ENCODE data around the gene GMDS.

The GMDS gene

GRCh38 chr6:2147261-2147660 is 98.1 kb downstream of the GMDS start:
- ATAC-seq = no peak

GRCh38 chr6:2144210-2144609 is 101.2 kb downstream of the GMDS start:
- no peak for ATAC-seq
- TF ChIP-seq ISL1 (CRISPR knock-in tag; IDR thresholded peaks at IDR 0.05) (no peak), ARNTL (CRISPR knock-in tag; IDR thresholded peaks at IDR 0.05; ENCODE audit: borderline replicate concordance, low read depth) (no peak), BACH2 (CRISPR knock-in tag; IDR thresholded peaks at IDR 0.05; ENCODE audit: borderline replicate concordance) (no peak), GLIS3 (CRISPR knock-in tag; IDR thresholded peaks at IDR 0.05) (no peak), CSDC2 (CRISPR knock-in tag; IDR thresholded peaks at IDR 0.05) (no peak)

More at GRCh38 chr6:2147261-2147660, 98.1 kb downstream of the GMDS start:
- TF ChIP-seq ZNF565 (CRISPR knock-in tag; conservative IDR thresholded peaks at IDR 0.05; ENCODE audit: low read depth) (no peak), PATZ1 (CRISPR knock-in tag; IDR thresholded peaks at IDR 0.05; ENCODE audit: borderline replicate concordance) (no peak), ZFP3 (CRISPR knock-in tag; IDR thresholded peaks at IDR 0.05) (no peak), OSR1 (CRISPR knock-in tag; IDR thresholded peaks at IDR 0.05) (no peak), BACH2 (CRISPR knock-in tag; IDR thresholded peaks at IDR 0.05; ENCODE audit: borderline replicate concordance) (no peak)

GRCh38 chr6:2141644-2142290 is 103.6 kb downstream of the GMDS start:
- no peak for TF ChIP-seq ZNF565 (CRISPR knock-in tag; conservative IDR thresholded peaks at IDR 0.05; ENCODE audit: low read depth)
- TF ChIP-seq TCF4 (CRISPR knock-in tag; IDR thresholded peaks at IDR 0.05; ENCODE audit: borderline replicate concordance) = no peak
- TF ChIP-seq ESRRG (CRISPR knock-in tag; IDR thresholded peaks at IDR 0.05) = no peak
- TF ChIP-seq SNAI2 (CRISPR knock-in tag; IDR thresholded peaks at IDR 0.05) = no peak
- no peak for TF ChIP-seq BACH2 (CRISPR knock-in tag; IDR thresholded peaks at IDR 0.05; ENCODE audit: borderline replicate concordance)
- TF ChIP-seq ZNF70 (CRISPR knock-in tag; IDR thresholded peaks at IDR 0.05) = no peak
- no peak for TF ChIP-seq TOX (CRISPR knock-in tag; IDR thresholded peaks at IDR 0.05; ENCODE audit: borderline replicate concordance)
- TF ChIP-seq ZFP3 (CRISPR knock-in tag; IDR thresholded peaks at IDR 0.05) = no peak
- no peak for TF ChIP-seq PATZ1 (CRISPR knock-in tag; IDR thresholded peaks at IDR 0.05; ENCODE audit: borderline replicate concordance)
- no peak for TF ChIP-seq POU6F1 (CRISPR knock-in tag; IDR thresholded peaks at IDR 0.05; ENCODE audit: borderline replicate concordance, low read depth)
- TF ChIP-seq OSR1 (CRISPR knock-in tag; IDR thresholded peaks at IDR 0.05) = no peak
- ATAC-seq = no peak

GRCh38 chr6:2140438-2141128 is 104.8 kb downstream of the GMDS start:
- ATAC-seq = no peak

More at GRCh38 chr6:2140438-2141128, 104.8 kb downstream of the GMDS start:
- TF ChIP-seq ZNF565 (CRISPR knock-in tag; conservative IDR thresholded peaks at IDR 0.05; ENCODE audit: low read depth) = no peak
- TF ChIP-seq BACH2 (CRISPR knock-in tag; IDR thresholded peaks at IDR 0.05; ENCODE audit: borderline replicate concordance) = no peak
- no peak for TF ChIP-seq CSRNP3 (CRISPR knock-in tag; IDR thresholded peaks at IDR 0.05)
- no peak for TF ChIP-seq TSHZ2 (CRISPR knock-in tag; IDR thresholded peaks at IDR 0.05)
- no peak for TF ChIP-seq ZFP3 (CRISPR knock-in tag; IDR thresholded peaks at IDR 0.05)
- TF ChIP-seq RARB (CRISPR knock-in tag; IDR thresholded peaks at IDR 0.05) = no peak
- no peak for TF ChIP-seq TOX (CRISPR knock-in tag; IDR thresholded peaks at IDR 0.05; ENCODE audit: borderline replicate concordance)
- no peak for TF ChIP-seq POU6F1 (CRISPR knock-in tag; IDR thresholded peaks at IDR 0.05; ENCODE audit: borderline replicate concordance, low read depth)
- TF ChIP-seq CSDC2 (CRISPR knock-in tag; IDR thresholded peaks at IDR 0.05) = no peak
- TF ChIP-seq GLIS3 (CRISPR knock-in tag; IDR thresholded peaks at IDR 0.05) = no peak
- no peak for TF ChIP-seq PPARA (CRISPR knock-in tag; IDR thresholded peaks at IDR 0.05; ENCODE audit: borderline replicate concordance)
- no peak for TF ChIP-seq ZC3H10 (CRISPR knock-in tag; IDR thresholded peaks at IDR 0.05)
- no peak for TF ChIP-seq ISL1 (CRISPR knock-in tag; IDR thresholded peaks at IDR 0.05)
- no peak for TF ChIP-seq SNAI2 (CRISPR knock-in tag; IDR thresholded peaks at IDR 0.05)

Measured in SK-N-SH treated with all-trans-retinoic acid at 6 μM for 48 hours (cell line).